Epithelial cell of esophagus (primary cell): Measurements from ENCODE around the gene CCNL1.
"Not testable (repeated sequence)": the region's sequence is repeated elsewhere in the genome, so short reads cannot be mapped to it uniquely, and the experiment has no call there.

Source experiments
- DNase-seq: peaks from one replicate; pipeline ENCODE4 v3.0.0; 2010; ENCODE audit warnings: low read depth
- H3K4me3 ChIP-seq: 2 replicates; pipeline ENCODE4 v1.5.1; 2011; ENCODE audit warnings: mild to moderate bottlenecking, low read length, control low read depth
- TF ChIP-seq, protein P1 (sequence below): IDR thresholded peaks from 2 replicates; pipeline ENCODE4 v1.5.1; 2011; ENCODE audit warnings: low read depth, mild to moderate bottlenecking, low read length, control low read depth, inconsistent platforms; ENCODE audit not compliant: insufficient read depth; ENCODE audit errors: missing control alignments

Gene CCNL1

DNA sequence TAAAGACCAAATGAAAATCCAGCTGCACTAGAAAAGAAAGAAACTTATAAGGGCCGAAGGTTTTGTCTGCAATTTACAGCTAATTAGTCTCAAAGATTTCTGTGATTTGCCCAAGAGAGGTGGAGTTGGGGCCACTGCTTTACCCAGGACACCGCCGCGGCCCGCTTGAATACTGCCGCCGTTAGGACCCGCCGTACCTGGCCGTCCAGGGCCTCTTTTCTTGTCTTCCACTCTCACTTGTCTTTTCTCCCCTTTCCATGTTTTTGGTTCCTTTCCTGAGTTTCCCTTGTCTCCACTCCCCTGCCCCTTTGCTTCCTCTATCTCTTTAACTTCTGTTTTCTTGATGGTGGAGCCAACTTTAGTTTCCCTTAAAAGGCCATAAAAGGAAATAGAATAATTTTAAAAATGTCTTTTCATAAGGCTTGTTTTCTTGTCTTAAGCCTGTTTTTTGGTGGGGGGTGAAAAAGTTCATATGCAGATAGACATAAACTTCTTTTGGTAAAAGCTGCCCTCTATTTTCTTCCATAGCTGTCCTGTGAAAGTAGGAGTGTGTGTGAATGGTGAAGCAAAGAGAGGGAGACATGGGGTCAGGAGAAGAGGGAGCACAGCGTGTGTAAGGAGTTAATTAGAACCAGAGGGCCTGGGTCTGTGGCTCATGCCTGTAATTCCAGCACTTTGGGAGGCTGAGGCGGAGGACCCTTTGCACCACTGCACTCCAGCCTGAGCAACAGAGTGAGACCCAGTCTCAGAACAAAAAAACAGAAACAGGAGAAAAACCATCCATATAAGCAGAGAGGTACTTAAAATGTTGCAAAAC lies 16.0 kb upstream of the CCNL1 start:
- H3K4me3 ChIP-seq = peak overlapping the region; percentile 86
- peak; percentile 24 for DNase-seq
- TF ChIP-seq, protein P1, sequence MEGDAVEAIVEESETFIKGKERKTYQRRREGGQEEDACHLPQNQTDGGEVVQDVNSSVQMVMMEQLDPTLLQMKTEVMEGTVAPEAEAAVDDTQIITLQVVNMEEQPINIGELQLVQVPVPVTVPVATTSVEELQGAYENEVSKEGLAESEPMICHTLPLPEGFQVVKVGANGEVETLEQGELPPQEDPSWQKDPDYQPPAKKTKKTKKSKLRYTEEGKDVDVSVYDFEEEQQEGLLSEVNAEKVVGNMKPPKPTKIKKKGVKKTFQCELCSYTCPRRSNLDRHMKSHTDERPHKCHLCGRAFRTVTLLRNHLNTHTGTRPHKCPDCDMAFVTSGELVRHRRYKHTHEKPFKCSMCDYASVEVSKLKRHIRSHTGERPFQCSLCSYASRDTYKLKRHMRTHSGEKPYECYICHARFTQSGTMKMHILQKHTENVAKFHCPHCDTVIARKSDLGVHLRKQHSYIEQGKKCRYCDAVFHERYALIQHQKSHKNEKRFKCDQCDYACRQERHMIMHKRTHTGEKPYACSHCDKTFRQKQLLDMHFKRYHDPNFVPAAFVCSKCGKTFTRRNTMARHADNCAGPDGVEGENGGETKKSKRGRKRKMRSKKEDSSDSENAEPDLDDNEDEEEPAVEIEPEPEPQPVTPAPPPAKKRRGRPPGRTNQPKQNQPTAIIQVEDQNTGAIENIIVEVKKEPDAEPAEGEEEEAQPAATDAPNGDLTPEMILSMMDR = no peak

DNA sequence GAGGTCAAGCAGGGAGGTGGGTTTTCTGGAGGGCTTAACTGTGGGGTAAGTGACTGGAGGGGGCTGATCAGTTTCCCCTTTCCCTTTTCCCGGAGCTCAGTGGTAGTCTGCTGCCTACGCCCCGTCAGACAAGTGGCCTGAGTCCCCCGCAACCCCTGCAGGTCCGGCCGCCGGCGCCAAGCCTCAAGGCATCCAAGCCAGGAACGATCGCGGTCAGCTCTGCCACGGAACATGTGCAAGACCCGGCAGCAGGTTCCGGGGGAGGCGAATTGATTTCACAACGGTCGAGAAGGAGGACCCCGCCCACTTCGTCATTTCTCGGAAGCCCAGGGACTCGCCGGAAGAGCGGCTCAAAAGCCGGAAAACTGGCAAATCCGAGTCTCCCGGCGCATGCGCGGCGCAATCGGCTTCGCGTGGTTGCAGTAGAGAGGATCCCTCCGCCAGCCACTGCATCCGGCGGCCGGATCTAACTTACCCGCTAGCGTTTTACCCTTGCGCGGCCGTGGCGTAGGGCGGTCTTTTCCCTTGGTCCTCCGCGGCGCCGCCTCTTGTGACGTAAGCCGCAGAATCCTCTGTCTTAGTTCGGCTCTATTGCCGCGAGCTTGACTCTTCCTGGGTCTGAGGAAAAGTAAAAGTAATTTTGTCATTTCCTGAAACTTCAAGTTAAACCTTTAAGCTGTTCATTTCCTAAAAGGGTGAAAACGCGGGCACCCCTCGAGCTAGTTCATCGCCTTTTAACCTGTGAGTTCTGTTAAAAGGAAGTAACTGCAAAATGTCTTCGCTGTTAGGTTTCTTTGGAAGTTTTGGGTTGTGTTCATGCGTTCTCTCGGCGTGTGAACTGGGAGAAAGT lies 14.9 kb upstream of the CCNL1 start:
- DNase-seq = peak; percentile 100
- peak overlapping the region; percentile 86 for H3K4me3 ChIP-seq
- TF ChIP-seq, protein P1 = no peak

DNA sequence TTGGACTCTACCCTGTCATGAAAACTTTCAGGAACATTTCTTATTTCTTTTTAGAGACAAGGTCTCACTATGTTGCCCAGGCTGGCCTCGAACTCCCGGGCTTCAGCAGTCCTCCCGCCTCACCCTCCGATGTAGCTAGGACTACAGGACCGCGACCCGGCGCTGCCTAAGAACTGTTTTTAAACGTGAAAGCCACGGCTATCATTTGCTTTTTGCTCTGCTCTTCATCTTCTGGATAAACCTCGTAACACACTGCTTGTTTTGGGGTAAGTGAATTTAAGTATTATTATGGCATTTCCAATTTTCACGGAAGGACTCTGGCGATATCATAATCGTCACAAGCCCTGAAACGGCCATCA lies 14.3 kb upstream of the CCNL1 start:
- H3K4me3 ChIP-seq = peak overlapping the region; percentile 86
- DNase-seq = peak; percentile 25
- TF ChIP-seq, protein P1 = no peak

DNA sequence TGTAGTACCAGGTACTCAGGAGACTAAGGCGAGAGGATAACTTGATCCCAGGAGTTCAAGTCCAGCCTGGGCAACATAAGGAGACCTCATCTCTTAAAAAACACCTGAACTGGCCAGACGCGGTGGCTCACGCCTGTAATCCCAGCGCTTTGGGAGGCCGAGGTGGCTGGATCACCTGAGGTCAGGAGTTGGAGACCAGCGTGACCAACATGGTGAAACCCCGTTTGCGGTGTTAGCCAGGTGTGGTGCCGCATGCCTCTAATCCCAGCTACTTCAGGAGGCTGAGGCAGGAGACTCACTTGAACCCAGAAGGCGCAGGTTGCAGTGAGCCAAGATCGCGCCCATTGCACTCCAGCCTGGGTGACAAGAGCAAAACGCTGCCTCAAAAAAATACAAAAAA lies 13.4 kb upstream of the CCNL1 start:
- not testable (repeated sequence) for DNase-seq, H3K4me3 ChIP-seq

DNA sequence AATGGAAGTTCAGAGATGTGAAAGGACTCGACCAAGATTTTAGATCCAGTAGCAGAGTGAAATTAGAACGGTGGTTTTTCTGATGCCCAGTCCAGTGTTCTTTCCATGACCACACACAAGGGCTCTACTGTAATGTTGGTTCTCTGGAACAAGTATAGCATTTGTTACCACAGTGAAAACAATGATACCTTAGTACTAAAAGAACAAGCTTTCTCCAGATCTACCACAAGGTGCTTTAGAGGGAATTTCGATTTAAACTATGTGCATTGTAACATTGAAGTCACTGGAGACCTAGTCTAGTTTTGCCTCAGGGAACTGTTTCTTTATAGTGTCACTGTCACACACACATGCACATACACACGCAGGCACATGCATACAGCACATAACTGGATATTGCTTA lies 12.8 kb upstream of the CCNL1 start:
- no peak for DNase-seq
- TF ChIP-seq, protein P1 = no peak
- no peak overlapping the region for H3K4me3 ChIP-seq

DNA sequence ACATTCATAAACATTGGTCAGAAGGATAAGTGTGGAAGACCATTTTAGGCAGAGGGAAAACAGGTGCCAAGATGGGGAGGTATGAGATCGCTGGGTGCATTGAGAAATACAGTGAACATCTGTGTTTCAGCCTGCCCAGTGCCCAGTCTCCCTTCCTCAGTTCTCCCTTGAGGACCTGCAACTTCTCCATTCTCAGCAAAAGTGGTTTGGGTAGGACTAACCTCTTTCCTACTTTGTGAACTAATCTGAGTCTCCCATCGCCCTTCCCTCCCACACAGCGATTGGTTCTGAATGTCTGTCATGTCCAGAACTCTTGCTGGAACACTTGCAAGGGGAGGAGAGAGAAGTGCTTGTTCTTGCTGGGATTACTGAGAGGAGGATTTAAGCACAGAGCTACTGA lies 10.9 kb upstream of the CCNL1 start:
- no peak overlapping the region for H3K4me3 ChIP-seq
- DNase-seq = no peak
- TF ChIP-seq, protein P1 = no peak

DNA sequence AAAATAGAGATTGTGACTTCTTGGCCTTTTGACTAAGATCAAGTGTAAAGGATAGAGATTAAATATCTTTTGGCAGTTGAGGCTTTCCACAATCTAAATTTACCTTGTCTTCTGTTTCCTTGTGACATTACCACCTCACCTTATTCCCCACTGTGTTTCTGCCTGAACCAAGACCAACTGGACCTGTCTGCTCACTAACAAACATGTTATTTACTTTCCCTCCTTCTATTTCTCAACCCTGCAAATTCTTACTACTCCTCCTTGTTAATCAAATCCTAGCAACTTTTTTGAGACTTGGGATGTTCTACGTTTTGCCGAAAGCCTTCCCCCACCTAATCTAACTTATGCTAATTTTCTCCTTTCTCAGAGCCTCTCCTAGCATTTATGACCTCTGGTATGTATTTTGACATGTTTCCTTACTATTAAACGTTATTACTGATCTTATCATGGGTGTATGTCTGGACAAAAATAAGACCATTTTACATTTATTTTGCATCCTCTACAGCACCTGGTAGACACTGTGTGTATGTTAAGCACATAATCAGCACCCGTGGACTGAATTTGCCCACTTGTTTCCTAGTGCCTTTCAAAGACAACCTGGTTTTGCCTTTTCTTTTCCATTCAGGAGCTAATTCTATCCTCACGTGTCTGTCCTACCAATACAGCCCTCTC lies 7.6 kb upstream of the CCNL1 start:
- H3K4me3 ChIP-seq = no peak overlapping the region
- TF ChIP-seq, protein P1 = no peak
- DNase-seq = no peak
